GM15510 (cell line): Measurements from ENCODE around the gene SAMD4A.

Source experiments
- POLR2A ChIP-seq: IDR thresholded peaks from 3 replicates; pipeline ENCODE4 v1.6.1; 2011; ENCODE audit warnings: borderline replicate concordance; ENCODE audit not compliant: insufficient read length; ENCODE audit errors: extremely low read depth

Gene SAMD4A

DNA sequence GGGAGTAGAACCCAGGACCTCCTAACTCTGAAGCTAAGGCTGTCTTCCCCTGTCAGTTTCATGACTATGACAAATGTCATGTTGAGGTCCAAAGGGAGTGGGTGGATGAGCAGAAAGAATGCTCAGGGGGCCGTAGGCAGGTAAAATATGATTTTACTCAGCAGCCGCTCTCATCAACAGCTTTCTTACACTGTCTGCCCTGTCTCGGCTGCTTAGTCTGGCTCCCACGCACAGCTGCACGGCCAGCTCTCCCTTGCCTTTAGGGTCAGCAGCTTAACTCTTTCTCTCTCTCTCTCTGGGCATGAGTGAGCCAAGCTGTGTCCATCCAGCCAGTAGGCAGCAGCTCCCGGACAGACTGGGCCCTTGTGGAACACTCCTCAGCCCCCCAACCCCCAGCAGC, 240.5 kb downstream of the SAMD4A start:
- no peak for TF ChIP-seq POLR2A

DNA sequence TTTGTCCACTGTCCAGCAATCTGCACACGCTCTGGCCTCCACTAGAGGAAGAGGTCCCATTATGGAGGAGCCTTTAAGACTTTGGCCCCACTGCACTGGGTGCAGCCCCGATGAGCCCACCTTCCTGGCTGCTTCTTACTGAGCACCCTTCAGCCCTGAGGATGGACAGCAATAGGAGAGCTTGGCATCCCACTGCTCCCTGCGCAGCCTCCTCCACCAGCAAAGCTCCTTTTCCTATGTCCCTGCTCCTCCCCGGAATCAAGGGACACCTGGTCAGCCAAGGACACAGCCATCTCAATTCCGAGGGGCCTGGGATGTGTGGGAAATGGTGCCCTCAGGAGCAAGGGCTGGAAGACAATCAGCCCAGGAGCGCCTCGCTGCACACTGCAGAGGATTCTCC, 241.0 kb downstream of the SAMD4A start:
- TF ChIP-seq POLR2A: no peak

DNA sequence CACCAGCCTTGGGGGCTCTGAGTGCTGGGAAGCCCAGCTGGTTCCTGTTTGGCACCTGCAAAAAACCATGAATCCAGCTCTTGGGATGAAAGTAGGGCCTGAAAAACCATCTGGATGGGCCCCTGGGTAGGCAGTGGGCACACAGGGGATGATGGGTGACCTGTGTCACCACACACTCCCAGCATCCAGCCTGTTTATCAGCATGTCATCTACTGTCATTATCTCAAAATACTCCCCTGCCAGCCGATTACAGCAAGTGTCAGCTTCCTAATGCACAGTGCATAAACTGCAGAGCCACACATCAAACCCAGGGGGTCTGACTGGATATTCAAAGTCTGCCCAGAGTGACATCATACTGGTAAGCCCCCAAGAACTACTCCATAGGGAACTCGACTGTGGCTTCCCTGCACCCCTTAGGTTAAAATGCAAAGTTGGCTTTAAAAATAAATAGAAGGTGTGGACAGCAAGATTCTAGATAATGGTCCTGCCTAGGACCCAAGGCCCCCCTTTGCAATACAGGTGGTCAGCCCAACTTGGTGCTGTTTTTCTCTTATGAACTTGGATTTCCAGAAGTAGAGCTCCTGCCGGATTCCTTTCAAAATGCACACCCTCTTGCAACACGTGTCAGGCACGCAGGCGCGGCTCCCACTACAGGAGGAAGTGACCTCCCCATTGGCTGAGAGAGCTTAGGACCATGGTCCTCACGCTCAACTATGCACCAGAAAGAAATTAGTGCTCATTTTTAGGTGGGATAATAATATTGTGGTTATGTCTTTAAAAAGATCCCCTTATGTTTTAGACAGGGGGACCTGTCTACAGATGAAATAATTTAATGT, 241.6 kb downstream of the SAMD4A start:
- TF ChIP-seq POLR2A: no peak

DNA sequence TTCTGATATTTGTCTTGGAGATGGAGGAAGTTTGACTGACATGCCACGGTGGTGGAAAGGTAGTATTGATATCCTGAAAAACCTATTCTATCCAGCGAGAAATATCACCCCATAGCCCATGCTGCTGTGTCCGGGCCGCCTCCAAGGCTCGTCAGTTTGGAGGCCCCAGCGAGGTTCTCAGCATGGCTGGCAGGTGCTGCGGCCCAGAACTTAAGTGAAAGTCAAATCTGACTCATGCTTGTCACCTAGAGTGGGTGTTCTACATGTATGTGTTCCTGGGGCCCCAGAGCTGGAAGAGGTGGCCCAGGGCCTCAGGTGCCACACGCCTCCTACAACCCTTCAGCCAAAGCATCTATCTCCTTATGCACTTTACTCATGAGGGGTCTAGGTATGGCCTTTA, 242.8 kb downstream of the SAMD4A start:
- no peak for TF ChIP-seq POLR2A

DNA sequence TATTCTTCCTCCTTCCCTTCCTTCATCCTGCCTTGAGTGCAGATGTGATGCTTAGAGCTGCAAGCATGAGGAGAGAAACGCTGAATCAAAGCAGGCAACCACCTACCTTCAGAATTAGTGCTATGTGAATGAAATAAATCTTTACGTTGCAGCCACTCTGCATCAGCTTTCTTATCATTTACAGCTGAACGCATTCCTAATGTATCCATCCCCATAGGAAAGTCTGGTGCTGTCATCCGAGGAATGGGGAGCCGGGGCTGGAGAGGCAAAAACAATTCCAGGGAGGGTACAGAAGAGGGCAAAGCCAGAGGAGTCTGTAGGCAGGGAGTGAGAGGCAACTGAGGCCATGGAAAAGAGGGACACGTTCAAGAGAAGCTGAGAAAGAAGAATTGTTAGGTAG, 245.7 kb downstream of the SAMD4A start:
- TF ChIP-seq POLR2A: no peak

DNA sequence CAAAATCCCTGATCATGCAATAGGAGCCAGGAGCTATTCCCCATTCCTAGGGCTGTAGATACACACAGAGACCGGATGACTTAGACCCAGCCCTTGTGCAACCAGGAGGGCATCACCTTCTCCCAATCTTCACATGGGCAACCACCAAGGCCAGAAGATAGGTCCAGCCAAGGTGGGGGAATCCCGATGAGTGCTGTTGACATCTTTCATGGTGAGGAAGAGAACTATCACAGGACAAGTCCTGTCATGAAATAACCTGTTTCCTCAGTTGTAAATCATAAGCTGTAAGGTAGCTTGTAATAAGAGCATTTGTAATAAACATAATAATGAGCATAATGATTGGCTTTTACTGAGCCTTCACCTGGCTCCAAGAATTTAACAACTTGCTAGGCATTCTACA, 246.2 kb downstream of the SAMD4A start:
- TF ChIP-seq POLR2A: no peak

DNA sequence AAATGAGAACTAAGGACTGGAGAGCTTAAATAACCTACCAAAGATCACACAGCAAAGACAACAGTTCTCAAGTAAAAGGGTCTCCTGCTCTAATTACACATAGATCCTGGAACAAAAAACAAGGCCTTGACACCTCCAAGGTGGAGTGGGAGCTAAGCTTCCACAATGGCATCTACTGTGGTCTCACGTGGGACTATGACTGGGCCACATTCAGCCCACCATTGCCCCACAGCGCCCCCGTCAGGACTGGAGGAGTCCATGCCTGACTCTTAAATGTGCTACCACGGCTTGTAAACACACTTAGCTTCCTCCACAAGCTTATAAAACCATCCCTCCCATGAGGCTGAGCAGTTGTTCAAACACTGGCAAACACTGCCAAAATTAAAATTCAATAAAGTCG, 247.1 kb downstream of the SAMD4A start:
- no peak for TF ChIP-seq POLR2A

DNA sequence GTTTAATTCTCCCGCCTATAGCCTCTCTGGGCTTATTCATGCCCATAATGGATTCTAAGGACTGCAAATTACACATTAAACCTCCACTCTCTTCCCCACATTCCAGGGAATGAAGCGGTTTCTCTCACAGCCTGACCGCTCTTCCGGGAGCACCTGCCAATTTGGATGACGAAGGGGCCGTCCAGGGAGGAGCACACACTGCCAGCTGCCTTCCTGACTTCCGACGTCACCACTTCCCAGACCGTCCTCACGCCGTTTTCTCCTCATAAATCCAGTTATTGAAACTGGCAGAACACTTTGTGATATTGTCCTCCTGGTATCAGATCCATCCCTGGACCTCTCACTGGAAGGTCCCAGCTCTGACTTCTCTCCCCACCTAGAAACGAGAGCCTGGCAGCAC, 248.1 kb downstream of the SAMD4A start:
- TF ChIP-seq POLR2A: no peak

DNA sequence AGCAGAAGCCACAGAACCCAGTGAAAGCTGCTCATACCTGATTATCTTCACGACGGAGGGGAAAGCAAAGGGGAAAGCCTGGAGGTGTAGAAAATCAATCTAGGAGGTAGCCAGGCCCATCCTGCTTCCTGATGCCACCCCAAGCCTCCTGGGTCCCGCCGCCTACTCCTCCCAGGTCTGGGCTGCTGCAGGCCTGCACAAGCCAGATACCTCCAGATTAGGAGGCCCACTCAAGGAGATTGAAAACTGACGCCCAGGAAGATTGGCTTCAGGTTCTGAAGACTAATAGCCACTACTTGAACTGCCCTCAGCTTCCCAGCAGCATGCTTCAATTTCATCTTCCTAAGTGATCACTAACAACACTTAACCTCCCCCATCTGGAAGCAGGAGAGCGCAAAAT, 248.6 kb downstream of the SAMD4A start:
- TF ChIP-seq POLR2A: no peak

DNA sequence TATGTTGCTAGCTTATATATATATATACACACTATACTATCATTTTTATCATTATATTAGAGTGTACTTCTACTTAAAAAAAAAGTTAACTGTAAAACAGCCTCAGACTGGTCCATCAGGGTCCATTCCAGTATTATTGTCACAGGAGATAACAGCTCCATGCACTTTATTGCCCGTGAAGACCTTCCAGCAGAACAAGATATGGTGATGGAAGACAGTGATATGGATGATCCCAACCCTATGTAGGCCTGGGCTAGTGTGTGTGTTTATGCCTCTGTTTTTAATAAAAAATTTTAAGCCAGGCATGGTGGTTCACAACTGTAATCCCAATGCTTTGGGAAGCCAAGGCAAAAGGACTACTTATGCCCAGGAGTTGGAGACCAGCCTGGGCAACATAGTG, 249.5 kb downstream of the SAMD4A start:
- no peak for TF ChIP-seq POLR2A

DNA sequence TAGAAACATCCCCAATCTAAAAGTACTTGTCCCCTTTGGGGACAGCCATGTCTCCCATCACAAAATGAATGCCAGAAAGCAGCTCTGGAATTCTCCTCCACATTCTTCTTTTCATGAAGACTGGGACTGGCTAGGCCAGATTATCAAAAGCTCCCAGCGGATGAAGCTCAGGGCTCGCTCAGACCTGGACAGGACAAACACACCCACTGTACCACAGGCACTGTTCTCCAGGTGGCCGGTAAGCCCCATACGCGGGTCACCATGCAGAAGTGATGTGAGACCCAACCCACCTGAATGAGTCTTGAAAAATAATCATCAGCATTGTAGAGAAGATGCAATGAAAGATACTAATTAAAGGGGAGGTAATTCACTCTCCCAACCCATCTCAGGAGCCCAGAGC, 250.6 kb downstream of the SAMD4A start:
- no peak for TF ChIP-seq POLR2A

DNA sequence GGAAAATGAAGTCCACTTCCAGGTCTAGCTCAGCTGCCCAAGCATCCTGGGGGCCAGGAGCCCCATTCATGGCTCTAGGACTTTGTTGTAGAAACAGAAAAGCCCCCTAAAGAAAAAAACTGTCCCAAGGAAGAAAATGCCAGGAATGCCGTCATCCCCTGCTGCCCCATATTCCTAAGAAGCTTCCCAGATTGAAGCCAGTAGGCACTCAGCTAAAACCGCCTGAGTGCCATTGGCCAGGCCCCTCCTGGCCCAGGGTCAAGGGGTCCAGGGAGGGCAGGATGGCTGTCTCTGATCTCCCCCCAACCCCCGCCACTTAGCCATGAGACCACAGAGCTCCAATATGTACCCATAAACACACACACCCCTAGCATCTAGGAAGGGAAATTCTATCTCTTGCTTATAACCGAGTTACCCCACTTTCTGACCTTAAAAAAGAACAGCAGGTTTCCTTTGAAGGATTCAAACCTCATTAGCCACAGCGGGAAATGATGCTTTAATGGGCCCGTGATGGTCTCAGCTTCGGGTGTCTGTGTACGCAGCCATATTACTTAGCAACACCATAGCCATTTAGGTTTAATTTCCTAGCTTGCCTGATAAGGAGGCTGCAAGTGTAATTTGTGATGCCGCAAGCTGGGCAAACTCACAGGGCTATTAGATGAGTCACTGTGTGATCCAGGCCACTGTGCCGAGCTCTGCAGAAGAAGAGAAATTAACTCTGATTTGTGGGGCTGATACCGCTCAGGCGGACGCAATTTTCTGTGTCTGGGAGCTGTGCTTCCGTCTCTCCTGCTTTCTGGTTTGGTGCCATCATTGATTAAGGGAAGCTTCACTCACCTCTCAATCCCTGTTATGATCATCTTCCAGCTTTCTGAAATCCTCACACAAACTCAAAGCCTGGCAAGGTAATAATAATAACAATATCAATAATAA, 251.5 kb downstream of the SAMD4A start:
- no peak for TF ChIP-seq POLR2A

DNA sequence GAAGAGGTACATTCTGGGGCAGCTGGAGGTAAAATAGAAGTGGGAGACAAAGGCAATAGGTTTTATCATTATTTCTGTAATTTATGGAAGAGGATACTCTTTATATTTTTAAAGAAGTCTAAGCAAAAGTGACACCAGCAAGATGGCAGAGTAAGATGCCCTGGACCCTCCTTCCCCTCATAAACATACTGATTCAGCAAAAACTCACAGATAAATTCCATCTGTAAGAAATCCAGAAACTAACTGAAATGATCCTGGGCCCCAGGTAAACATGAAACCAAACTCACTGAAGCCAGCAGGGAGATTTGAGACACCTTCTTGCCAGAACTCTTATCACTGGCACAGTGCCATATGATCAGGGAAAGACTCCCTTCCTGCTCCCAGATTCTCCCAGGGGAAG, 255.8 kb downstream of the SAMD4A start:
- no peak for TF ChIP-seq POLR2A

DNA sequence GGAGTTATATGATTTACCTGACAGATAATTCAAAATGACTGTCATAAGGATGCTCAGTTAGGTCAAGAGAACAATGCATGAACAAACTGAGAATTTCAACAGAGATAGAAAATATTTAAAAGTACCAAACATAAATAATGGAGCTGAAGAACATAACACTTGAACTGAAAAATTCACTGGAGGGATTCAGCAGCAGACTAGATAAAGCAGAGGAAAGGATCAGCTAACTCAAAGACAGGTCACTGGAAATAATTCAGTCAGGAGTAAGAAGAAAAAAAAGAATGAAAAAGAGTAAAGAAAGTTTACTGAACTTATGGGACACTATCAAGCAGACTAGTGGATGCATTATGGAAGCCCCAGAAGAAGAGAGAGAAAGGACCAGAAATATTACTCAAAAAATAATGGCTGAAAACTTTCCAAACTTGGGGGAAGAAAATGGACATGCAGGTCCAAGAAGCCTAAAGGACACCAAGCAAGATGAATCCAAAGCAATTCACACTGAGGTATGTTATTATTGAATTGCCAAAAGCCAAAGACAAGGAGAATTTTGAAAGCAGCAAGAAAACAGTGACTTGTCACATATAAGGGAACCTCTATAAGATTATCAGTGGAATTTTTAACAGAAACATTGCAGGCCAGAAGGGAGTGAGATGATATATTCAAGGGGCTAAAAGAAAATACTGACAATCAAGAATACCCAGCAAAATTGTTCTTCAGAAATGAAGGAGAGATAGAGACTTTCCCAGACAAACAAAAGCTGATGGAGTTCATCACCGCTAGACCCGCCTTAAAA, 257.0 kb downstream of the SAMD4A start:
- no peak for TF ChIP-seq POLR2A

DNA sequence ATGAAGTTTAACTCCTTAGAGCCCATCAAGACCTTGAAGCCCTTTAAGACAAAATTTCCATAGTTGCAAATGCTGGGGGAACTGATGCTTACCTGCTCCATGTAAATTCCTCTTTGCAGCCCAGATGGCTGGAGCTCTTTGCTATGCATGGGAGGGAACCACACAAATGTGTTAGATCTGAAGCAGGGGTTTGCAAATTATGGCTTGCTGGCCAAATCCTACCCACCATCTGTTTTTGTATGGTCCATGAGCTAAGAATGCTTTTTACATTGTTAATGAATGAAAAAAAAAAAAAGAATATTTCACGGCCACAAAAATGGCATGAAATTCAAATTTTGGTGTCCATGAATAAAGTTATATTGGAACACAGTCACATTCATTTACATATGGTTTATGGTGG, 261.1 kb downstream of the SAMD4A start:
- no peak for TF ChIP-seq POLR2A

DNA sequence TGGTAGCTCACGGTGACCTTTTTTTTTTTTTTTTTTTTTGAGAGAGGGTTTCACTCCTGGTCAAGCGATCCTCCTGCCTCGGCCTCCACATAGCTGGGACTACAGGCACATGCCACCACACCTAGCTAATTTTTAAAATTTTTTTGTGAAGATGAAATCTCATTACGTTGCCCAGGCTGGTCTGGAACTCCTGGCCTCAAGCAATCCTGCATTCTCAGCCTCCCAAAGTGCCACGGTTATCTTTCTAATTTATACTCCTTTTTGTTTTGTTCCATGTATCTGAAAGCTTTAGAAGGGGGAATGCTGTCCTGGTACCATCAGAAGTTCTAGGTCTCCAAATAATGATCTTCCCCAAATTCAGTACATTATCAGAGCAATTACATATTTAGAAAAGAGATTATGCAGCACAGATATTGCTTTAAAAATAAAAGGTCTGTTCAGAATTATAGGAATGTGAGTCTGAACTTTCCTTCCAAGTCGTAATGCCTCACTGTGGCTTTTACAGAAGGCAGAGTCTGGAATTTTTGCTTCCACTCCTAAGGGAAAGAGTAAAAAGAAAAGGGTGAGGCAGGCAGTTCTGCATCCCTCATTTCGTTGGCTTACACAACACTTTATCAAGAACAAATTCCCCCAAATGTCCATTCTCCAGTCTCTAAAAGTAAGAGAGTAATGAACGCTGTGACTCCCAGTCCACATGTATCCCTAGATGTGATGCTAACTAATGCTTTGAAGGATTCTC, 262.7 kb downstream of the SAMD4A start:
- TF ChIP-seq POLR2A: no peak
